HG03045 (cell line): ENCODE data around the gene HOXA3.

Experiments used
- ATAC-seq: cut with Tn5 transposase; IDR thresholded peaks from one replicate; pipeline ENCODE4 v1.9.1; 2021; ENCODE audit warnings: mild to moderate bottlenecking, moderate library complexity; ENCODE audit not compliant: unreplicated experiment

The HOXA3 gene

DNA sequence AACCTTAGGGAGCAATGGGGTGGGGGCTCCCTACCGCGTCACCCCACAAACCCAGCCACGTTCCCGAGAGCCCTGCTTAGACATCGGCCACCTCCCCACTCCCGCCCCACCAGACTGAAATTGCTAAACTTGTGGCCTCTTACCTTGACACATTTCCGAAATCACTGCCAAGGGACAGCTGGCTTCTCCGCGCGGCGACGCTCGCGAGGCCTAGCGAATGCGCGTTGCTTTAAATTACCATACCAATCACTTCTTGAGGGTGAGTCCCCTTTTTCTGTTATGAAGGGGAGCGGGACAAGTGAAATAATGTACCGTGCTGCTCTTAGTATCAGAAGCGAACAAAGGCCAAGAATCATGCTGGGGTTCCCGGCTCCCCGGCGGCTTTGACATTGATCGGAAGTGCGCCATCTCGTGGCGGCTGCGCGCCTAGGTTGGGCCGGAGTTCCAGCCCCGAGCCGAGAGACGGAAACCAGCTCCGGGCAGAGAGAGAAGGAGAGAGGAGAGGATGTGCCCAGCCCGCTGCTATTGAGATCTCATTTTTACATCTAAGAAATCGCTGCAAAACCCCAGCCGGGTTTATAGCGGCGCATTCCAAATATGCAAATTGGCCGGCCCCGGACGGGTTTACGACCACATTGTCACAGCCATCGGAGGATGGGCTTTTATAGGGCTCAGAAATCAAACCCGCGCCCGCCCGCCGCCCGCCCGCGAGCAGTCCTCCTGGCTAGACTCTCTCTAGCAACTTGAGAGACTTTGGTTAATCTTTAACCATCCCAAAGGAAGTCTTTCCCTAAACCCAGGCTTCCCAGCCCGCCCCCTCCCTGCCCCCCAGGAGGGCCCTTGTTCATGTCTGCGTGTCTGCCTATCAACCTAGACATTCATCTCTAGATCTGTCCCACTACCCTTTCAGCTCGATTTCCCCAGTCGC, 27.4 kb upstream of the HOXA3 start:
- ATAC-seq = no peak

DNA sequence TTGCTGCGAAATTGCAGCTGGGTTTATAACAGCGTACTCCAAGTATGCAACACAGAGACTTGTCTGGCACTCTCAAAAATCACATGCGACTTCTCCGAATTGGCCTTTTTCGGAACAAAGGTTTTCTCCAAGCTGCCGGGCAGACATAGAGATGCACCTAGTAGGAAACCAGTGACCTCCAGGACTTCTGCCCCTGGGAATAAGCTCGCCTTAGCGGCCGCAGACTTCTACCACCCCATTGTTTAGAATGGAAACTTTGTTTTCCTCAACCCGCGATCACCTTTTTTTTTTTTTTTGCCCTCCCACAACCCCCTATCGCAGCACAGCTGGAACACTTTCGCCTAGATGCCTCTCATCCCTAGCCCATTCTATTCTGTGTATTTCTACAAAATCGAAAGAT, 26.6 kb upstream of the HOXA3 start:
- ATAC-seq = no peak

DNA sequence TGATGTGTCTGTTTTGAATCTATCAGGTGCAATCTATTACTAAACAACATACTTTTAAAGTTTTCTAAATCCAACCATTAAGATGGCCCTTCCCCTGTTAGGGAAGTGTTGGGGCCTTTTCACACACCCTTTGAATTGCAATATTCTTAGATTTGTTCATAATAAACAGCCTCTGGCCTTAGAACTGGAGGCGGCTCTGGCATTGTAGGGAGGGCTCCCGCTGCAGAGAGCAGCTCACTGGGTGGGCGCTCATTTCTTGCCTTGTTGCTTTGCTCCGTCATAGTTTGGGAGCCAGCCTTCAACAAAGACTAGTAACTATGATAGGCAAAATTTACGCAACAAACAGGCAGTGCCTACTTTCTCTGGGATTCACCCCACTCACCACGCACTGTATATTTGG, 26.0 kb upstream of the HOXA3 start:
- ATAC-seq = no peak

DNA sequence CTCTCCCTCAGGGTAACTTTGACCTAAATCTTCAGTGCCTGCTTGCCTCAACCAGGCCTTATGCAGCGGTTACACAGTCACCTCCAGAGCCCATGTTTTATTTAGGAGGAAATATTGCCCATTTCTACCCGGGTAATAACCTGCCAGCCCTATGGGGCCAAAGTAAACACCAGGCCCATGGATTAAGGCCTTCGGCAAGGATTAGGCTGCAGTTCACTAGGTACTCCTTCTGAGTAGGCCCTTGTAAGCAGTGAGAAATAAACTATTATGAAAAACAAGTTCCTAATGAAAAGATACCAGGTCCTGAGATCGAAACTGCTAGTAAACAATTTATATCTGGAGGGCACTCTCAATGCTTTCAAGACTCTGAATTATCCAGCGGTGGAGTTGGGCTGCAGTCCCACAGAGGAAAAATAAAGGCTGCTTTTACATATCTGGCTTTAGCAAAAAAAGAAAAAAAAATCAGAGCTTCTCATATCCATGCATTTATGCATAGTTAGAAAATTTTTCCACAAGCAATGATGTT, 25.5 kb upstream of the HOXA3 start:
- ATAC-seq = no peak

DNA sequence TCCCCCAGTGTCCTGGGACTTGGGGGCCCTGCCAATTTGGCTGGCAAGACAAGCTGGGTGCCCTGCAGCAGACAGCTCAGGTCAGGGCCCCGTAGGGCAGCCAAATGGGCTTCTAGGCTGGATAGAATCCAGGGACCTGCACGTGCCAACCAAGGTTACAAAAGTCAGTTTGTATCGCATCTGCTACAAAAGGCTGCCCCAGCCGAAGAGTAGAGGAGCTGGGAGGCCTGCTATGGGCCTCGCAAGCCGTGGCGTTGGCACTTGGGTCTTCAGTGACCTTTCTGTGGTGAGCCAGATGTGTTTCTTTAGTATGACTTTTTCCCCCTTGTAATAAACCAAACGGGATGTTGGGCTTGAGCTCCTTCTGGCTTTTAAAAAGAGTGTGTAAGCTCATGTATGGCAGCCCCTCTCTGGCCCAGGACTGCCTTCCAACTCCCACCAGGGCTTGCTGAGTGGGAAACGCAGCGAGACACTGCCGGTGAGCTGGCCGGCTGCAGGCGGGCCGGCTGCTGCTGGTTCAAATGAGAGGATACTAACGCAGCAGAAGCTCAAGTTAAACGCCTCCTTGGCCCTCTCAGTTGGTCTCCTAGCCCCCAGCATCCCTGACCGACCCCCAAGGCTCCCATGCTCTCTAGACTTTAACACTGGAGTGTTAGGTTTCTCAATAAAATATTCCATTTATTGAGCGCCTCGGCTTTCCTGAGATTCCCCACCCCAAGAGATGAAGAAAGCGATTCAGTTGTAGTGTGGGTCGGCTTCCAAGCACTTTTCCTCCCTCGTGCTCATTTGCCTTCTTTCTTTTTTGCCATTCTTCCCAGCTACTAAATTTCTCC, 24.8 kb upstream of the HOXA3 start:
- ATAC-seq = no peak

DNA sequence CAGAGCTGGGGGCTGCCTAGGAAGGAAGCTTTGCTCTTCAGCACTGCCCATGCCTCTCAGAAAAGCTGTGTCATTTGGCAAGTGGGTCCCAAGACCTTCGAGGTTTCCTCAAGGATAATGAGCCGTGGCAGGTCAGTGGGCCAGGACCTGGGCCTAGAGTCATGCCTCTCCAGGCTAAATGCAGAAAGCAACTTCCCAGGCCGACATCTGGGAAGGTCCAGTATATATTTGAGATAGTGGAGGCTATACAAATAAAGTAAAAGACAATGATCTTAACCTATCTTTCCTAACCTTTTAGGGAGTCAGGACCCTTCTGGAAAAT, 24.1 kb upstream of the HOXA3 start:
- ATAC-seq = no peak

DNA sequence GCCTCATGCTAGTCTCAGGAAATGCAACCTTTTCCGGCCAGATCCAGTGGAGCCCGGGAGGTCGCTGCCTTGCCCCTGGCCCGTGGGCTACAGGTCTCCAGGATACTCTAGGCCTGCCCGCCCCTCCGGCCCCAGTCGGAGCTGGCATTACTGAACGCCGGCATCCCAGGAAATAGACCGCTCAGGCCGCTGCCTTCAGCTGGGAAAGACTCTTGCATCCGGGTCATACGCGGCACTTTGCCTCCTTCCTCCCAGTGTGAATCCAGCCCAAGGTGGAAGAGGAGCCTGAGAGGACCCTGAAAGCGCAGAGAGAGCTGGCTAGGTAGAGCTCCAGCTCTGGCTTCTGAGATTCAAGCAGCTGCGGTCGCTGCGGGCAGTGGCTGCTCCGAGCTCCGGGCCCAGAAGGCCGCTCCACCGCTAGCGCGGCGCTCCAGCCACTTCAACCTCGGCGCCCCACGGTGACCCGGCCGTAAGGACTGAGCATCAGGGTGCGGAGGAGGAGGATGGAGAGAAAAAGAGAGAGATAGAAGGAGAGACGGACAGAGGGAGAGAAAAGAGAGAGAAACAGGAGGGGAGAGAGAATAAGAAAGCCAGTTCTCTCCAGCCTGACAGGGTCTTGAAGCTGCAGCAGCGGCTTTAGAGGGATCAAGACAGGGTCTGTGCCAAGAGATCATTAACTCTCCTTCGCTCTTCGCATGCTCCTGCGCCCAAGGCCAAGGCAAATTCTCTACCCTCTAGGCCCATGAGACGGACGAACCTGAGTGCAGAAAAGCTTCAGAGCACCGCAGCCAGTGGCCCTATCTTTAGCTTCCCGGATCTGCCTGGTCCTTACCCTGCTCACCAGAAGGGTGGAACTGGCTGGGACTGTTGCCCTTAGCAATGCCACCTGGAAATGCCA, 23.5 kb upstream of the HOXA3 start:
- ATAC-seq = no peak

DNA sequence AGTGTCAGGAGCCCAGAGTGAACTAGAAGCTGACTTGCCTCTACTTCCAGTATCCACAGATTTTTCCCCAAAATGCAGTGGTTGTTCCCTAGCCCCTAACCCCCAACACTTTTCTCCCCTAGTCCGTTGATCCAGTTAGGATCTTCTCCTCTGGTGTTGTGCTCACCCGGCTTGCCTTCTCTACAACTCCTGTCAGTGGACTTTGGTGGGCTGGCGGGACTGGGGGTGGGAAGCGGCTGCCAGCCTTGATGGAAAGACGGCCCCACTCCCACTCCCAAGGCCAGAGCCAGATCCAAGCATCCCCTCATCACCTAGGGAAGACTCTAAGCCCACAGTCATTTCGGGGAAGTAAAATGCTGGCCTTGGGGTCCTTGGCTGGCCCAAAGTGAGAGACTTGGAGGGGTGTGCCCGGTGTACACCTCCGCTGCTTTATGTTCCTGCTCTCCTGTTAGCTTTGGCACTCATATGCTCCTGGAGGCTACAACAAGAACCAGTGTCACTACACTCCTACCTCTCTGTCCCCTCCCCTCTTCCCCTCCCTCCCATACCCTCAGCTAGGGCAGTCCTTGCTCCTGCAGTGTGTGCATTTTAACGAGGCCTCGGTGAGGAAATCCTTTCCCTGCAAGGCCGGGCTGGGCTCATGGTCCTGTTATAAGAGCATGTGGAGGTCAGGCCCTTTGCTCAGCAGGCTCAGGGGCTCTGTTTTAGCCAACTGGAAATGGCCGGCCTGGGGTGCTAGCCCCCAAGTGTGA, 22.7 kb upstream of the HOXA3 start:
- ATAC-seq = no peak

DNA sequence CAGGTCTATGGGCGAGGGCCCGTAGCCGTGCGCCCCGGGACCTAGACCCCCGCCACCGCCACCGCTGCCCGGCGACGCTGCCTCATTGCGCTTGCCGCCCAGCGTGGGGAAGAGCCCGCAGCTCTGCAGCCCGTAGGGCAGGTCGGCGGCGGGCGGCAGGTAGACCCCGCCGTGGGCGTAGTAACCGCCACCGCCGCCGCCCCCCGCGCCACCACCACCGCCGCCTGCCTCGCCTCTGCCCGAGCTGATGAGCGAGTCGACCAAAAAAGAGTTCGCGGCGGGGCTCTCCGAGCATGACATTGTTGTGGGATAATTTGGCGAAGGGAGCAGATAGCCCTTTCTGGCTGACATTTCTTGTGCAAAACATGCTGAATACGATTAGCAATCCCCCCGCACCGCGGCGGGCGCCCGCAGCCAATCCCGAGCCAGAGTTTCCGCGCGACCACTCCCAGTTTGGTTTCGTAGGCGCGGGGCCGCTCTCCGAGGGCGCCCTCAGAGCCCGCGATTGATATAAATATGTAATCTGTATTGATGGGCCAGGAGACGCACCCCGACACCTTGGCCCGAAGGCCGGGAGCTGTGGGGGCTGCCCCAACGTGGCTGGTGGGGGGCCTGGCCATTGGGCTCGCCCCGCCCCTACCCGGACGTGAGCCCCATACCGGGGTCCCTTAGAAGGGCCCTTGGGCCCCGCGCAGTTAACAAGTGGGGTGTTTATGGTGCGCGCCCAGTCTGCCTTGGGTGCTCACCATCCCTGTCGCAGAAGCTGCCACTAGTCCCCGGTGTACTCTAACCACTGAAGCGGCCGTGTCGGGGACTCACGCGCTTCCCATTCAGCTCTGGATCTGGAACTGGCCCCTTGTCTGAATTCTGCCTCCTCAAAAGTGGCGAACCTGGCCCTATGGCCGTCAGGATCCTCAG, 21.8 kb upstream of the HOXA3 start, which contains the start of gene HOXA10:
Gene HOXA10, minus strand, starts transcription at position 365 of the 918 bp plus-strand sequence. Its CDS starts 14 bp downstream, at position 351.
- no peak for ATAC-seq

DNA sequence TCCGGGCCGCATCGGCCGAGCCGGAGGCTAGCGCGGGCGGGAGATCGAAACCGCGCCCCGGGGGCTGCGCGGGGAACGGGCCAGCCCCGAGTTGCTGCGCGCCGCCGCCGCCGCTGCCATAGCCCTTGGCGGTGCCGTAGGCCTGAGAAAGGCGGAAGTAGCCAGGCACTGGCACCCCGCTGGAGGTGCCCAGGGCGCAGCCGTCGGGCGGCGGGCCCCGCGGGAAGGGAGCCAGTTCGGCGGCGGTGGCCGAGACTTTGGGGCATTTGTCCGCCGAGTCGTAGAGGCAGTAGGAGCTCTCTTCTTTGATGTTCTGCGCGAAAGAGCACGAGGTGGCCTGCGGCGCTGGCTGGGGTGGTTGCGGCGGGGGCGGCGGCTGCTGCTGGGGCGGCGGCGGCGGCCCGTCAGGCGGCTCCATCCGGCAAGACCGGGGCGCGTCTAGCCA, 21.1 kb upstream of the HOXA3 start:
- no peak for ATAC-seq

DNA sequence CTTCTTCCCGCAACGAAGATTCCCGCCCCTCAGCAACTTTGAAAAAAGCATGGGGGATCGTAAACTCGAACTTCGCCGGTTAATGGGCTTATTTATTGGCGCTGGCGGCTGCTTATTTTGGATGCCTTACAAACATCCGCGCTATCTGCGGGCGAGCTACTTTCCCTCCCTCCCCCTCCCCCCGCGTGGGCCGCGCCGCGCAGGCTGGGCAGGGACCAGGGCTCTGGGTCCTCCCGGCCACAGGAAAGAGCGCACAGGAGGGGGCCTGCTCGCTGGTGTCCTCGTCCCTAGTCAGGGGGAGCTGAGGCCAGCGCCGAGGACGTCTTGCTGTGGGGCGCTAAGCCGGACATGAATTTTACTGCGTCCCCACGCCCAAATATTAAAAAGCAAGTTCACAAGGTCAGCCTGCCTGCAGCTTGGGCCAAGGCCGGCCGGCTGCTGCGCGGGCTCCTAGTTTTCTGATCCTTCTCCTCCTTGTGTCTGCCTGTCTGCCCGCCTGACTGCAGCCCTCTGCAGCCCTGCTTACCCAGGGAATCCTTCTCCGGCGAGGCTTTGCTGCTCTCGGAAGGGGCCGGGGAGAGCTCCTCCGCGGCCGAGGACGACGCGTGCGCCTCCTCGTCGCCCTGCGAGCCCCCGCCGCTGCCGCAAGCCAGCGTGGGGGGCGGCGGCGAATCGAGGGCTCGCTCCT, 20.6 kb upstream of the HOXA3 start:
- no peak for ATAC-seq

DNA sequence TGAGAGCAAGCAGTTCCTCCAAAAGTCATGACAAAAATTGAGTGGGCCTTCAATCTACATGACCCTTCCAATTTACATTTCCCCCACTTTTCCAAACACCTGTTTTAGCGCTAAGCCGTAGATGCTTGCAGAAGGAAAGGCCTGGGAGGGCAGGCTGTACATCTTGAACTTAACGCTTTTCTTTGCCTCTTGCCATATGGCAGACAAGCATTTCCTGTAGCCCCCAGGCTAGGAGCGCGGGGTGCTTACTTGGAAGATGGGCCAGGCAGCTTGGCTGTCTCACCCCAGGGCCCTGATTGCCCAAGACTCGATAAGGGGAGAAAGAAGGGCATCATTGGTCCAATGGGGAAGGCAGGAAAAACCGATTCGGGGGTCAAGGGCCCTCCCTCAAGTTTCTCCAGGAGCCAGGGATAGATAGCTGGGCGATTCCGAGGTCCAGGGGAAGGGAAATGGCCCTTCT, 20.0 kb upstream of the HOXA3 start:
- no peak for ATAC-seq

DNA sequence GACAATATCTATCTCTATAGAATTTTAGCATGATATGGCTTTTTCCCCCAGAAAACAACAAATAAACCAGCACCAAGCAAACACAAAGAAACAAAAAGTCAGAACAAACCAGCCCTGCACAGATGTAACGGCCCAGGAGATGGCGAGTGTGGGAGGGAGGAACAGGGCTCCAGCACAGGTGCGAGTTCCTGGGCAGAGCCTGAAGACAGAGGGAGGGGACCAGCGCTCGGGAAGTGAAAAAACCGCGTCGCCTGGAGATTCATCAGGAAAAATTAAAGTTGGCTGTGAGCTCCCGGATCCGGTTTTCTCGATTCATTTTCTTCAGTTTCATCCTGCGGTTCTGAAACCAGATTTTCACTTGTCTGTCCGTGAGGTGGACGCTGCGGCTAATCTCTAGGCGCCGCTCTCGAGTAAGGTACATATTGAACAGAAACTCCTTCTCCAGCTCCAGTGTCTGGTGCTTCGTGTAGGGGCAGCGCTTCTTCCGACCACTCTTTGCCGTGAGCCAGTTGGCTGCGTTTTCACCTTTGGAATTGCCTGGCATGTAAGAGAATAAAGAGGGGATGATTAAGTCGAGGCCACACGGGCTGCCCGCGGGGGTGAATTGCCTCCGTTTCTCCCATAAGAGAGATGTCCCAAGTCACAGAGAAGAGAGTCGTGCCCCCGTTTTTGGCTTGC, 19.4 kb upstream of the HOXA3 start:
- ATAC-seq = no peak

DNA sequence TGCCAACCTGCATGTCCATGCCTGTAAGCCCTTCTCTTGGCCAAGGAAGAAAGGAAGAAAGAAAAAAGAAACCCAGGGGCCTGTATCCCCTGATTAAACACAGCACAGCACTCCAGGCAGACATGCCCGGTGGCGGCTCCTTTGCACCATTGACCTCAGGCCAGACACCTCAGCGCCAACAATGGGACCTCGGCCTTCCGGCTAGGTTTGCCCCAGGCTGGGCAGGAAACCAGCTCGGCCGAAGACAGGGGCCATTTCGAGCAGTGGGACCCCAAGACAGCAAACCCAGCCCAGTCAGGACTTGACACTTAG, 18.9 kb upstream of the HOXA3 start:
- no peak for ATAC-seq

DNA sequence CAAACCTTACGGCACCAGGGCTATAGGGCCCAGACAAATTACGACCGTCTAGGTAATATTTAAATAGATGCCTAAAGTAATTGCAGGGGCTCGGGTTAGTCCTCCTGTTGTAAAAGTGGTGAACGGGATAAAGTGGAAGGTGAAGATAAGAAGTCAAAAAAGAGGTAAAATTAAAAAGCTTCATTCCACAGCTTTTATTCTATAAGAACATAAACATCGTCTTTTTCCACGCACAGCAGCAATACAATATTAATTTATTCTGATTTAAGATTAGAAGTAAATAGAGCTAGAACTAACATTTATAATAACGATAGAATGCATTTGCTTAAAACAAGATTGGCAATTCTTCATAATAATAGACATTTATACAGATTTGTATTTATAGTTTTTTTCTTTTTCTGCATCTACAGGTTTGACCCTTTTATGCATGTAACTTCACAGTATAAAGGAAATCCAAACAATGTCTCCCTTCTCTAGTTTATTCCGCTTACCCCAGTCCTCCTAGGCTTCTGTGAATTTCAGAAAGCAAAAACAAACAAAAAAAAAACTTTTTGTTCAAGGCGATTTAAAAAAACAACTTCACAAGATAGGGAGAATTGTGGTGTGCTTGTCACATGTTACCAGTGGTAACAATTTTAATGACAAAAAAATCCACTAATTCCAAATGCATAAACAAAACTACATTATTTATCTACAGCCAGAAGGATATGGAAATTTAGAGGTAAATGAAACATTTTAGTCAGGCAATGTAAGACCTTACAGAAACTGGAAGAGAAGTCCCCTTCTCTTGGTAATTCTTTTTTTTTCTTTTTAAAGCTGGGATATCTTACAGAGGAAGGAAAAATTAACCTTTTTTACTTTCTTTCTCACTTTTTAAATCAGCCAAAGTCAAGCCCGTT, 18.3 kb upstream of the HOXA3 start:
- no peak for ATAC-seq

DNA sequence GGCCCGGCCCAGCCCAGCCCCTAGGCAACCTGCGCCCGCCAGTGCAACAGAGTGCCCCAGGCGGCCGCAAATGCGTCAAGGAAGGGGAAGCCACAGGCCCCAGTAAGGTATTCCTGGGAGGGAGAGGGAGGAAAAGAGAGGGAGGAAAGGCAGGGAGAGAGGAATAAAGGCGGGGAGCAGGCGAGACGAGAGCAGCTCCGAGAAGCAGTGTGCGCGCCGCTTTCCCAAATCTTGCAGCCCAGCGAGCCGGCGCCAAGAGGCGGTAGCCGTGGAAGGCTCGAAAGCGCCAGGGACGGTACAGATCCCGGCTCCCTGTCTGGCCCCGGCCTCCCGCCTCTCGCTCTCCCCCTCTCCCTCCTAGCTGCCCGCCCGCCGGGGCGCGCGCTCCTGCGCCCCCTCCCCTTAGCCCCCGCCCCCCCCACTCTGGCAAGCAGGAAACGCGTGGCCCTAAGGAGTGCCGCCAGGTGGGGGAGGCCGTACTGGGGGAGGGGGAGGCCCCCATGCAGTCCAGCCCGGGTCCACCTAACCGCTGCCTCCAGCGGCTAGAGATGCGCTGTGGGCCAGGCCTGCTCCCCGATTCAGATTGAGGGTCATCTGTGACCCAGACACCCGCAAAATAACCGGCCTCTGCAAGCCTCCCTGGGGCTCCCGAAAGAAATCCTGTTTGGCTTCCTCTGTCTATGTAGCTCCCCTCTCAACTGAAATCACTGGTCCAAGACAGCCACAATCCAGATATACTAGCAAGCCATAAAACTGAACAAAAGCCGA, 17.5 kb upstream of the HOXA3 start:
- no peak for ATAC-seq
